GM18951 (cell line): ENCODE data around the gene ZNF32.
"Not testable (repeated sequence)": the region's sequence is repeated elsewhere in the genome, so short reads cannot be mapped to it uniquely, and the experiment has no call there.

ENCODE experiments used
- POLR2A ChIP-seq: IDR thresholded peaks from 4 replicates; pipeline ENCODE4 v1.6.1; 2011; ENCODE audit warnings: mild to moderate bottlenecking; ENCODE audit not compliant: insufficient read length, insufficient read depth; ENCODE audit errors: extremely low read depth
- in situ Hi-C: fragments of 300-500 bp; cut with MboI; formaldehyde crosslinking; loops from one replicate; pipeline ENCODE4 v1.12.0; 2022; ENCODE audit warnings: low sequenced_read_pairs, mixed read lengths, inconsistent platforms; ENCODE audit not compliant: unreplicated experiment

ZNF32 gene

DNA sequence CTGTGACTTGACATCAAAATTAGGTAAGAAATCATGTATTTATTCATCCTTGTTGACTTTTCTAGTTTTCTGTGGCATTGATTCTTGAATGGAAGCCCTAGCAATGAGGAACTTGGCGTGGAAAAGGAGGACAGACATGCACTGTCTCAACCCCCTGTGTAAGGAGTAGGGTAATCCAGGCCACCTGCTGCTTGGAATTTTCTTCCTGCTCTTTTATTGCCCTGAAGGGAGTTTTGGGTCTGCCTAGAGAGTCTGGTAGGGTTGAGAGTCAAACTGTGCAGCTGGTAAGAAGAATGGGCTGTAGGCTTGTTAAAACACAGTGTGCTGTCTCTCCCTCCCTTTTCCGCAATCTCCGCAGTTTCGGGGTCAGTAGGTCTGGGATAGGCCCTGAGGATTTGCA is 19.7 kb downstream of the ZNF32 start:
- in situ Hi-C loops: no loop called here
- no peak for TF ChIP-seq POLR2A

DNA sequence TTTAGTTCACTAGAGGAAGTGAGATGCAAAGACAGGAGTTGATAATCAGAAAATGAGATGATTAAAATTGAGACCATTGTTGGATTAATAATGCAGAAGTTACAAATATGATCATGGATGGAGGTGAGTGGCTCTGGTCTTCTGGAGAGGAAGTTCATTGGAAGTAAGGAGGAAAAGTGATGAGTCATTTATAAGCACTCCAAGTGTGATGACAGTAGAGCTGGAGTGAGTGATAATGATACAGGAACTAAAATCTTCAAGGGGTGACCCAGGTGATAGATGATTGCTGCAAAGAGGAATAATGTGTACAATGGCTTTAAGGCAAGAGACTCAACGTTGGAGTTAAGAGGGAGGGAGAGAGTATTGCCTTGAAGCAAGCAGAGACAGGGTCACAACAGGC is 20.7 kb downstream of the ZNF32 start:
- no peak for TF ChIP-seq POLR2A
- in situ Hi-C loops: no loop called here

DNA sequence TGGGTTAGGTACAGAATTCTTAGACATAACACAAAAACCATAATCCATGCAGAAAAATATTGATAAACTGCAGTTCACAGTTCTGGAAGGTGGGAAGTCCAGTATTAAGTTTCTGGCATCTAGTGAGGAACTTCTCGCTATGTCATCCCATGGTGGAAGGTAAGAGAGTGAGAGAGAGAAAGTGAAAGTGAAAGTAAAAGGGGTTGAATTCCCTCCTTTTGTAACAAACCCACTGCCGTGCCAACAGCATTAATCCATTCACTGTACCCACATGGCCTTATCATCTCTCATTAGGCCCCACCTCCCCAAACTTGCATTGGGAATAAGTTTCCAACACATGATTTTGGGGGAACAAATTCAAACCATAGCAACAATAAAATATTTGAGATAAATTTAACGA is 25.3 kb downstream of the ZNF32 start:
- TF ChIP-seq POLR2A: no peak
- in situ Hi-C loops: no loop called here

DNA sequence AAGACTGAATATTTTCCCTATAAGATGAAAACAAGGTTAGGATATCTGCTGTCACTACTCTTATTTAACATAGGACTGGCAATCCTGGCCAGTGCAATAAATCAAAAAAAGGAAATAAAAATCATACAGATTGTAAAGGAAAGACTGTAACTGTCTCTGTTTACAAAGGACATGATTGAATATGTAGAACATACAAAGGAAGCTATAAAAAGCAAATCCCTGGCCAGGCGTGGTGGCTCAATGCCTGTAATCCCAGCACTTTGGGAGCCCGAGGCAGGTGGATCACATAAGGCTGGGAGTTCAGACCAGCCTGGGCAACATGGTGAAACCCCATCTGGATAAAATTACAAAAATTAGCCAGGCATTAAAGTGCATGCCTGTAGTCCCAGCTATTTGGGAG is 26.6 kb downstream of the ZNF32 start:
- in situ Hi-C loops: no loop called here
- no peak for TF ChIP-seq POLR2A

DNA sequence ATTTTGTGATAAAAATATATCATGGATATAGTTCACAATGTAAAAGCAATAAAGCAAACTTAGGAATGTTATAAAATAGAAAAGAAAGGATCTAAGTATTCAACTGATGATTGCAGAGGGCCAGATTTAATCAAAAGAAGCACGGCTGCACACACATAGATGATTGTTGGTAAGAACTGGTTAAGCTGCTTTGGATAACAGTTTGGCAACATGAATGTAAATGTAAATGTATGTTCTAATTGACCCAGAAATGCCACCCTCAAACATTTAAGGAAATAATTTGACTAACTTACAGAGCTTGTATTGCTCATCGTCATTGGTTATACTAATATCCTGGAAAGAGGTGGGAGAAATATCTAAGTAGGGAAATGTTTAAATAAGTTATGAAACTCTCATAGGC is 29.3 kb downstream of the ZNF32 start:
- in situ Hi-C loops: no loop called here
- TF ChIP-seq POLR2A: no peak

DNA sequence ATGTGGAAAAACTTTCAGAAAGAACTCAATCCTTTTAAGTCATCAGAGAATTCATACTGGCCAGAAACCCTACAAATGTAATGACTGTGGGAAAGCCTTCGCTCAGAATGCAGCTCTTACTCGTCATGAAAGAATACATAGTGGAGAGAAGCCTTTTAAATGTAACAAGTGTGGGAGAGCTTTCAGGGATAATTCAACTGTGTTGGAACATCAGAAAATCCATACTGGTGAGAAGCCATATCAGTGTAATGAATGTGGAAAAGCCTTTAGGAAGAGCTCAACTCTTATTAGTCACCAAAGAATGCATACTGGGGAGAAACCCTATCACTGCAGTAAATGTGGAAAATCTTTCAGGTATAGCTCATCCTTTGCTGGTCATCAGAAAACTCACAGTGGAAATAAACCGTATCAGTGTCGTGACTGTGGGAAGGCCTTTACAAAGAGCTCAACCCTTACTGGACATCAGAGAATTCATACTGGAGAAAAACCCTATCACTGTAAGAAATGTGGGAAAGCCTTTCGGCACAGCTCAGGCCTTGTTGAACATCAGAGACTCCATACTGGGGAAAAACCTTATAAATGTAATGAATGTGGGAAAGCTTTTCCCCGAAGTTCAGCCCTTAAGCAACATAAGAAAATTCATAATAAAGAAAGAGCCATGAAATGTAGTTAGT is 31.8 kb downstream of the ZNF32 start:
- no peak for TF ChIP-seq POLR2A
- in situ Hi-C loops: no loop called here

DNA sequence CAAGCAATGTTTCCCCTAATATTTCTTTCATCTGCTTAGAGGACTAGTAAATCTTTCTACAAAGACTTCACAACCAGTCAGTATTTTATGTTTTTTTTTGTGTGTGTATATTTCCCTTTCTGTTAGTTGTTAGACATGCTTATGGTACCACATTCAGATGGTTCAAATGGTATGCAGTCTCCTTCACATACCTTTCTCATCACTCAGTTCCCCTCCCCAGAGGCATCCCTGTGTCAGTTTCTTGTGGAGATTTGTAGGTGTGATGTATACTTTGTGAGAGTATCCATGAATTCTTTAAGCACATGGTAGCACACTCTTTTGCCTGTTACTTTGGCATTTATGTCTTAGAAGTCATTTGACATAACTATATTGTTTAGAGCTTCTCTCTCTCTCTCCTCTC is 38.0 kb downstream of the ZNF32 start:
- in situ Hi-C loops: no loop called here
- TF ChIP-seq POLR2A: no peak

DNA sequence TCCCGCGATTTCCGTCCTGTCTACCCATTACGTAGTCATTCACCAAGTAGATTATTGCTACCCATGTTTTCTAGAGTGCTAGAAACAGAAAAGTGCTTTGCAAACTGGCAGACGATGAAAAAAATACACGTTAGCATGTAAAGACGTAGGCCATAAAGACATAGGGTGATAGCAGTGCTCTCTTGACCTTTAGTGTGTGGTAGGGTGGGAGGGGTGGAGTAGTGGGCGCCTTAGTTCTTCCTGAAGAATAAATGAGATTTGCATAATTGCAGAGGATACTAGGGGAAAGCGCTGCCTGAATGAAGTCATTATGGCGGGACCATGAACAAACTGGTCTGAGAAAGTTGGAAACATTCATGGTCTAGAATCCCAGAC is 41.5 kb downstream of the ZNF32 start:
- TF ChIP-seq POLR2A: no peak
- in situ Hi-C loops: no loop called here

DNA sequence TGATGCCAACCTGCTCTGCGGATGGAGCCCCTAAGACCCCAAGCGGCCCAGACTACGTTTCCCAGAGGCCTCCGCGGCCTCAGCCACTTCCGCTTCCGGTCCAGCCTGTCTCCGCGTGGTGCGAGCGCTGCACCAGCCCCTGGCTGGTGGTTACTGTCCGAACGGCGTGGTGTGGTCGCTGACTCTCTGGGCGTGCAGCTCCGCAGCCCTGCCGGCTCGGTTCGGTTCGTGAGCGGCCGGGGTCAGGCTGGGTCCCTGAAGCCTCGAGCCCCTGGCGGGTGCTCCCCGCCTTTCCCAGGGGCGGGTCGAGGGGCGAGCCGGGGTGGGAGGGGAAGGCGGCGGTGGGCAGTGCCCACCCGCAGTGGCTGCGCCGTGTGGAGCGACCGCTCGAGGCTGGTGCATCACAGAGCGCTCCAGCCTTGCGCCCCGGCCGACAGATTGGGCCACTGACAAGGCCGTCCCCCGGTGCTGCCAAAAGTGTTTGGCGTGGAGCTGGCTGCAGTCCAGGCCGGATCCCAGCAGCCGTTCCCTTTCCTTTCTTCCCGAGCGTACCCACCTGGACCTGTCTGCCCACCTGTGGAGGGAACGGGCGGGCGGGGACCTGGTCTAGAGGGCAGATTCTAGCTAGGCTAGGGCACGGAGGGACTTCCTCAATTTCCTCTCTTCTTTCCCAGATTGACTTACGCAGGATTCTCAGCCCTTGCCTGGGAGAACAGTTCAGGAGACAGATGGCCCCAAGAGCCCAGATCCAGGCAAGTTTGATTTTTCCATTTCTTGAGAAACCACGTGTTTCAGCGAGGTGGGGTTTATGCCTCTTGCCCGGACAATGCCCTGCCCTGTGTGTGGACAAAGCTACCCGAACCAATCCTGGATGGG is 42.1 kb downstream of the ZNF32 start, which contains the start of gene ZNF485:
TSS of gene ZNF485 (plus strand) at position 116 of the 876 bp plus-strand sequence. CDS start at position 729, 613 bp downstream.
- TF ChIP-seq POLR2A: peak; percentile 84
- in situ Hi-C loops: no loop called here

DNA sequence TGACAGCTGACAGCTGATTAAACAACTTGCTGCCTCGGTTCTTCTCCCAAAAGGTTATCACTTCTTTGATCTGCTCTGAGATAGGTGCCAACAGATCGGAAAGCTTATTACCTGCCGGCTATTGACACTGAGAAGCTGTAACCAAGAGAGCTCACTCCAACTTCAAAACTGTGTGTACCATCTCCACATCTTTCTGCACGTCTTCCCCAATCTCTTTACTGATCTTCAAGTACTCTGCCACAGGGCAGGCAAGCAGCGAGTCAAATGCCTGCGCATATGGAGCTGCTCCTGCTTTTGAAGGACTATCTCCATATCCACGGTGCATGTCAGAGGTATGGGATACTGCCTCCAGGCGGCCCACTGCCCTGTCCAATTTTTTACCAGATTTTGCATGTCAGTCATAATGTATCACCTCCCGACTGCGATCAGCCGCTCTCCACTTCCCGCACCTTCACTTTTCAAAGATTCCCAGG is 42.8 kb downstream of the ZNF32 start:
- in situ Hi-C loops: no loop called here
- no peak for TF ChIP-seq POLR2A

DNA sequence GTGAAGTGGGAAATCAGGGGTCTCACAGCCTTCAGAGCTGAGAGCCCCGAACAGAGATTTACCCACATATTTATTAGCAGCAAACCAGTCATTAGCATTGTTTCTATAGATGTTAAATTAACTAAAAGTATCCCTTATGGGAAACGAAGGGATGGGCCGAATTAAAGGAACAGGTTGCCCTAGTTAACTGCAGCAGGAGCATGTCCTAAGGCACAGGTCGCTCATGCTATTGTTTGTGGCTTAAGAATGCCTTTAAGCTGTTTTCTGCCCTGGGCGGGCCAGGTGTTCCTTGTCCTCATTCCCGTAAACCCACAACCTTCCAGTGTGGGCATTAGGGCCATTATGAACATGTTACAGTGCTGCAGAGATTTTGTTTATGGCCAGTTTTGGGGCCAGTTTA is 47.1 kb downstream of the ZNF32 start:
- in situ Hi-C loops: not testable (repeated sequence)

DNA sequence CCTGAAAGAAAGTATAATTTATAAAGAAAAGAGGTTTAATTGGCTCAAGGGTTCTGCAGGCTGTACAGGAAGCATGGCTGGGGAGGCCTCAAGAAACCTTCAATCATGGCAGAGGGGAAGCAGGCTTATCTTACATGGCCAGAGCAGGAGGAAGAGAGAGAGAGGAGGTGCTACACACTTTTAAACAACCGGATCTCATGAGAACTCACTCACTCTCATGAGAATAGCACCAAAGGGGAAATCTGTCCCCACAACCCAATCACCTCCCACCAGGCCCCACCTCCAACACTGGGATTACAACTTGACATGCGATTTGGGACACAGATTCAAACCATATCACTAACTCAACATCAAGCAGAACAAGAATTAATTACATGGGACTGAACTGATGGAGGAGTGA is 49.3 kb downstream of the ZNF32 start:
- TF ChIP-seq POLR2A: no peak
- in situ Hi-C loops: no loop called here

DNA sequence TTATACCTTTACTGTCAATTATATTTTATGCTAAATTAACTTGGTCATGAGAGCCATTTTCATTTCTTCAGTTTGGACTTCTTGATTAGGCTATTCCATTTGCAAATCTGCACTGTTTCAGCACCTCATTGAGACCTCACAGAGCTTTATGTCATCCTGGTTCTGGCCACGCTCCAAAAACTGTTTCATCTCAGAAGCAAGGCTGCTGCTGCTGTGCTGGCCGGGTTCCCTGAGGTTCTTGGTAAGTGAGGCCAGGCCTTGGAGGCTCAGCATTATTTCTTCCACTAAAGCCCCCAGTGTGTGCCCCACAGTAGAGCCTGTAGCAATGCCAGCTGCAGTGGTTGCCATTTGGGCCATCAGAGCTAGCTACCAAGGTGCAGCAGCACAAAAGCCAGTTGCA is 50.2 kb downstream of the ZNF32 start:
- no peak for TF ChIP-seq POLR2A
- in situ Hi-C loops: no loop called here

DNA sequence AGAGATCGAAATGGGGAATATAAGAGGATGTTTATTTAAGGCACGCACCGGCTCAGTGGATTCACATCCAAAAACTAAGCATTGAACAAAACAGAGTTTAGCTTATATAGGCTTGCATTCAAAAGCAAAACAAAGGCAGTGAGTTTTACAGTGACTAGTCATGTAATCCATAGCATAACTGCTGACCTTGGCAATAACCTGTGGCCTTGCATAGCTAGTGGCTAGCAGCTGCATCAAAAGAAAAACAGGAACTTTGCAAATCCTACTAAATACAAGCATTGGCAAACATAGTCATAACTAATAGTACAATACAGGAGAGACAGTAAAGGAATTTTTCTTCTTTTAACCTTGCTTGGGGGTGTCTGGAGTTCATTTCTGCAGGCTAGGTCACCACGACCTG is 52.1 kb downstream of the ZNF32 start:
- in situ Hi-C loops: no loop called here
- no peak for TF ChIP-seq POLR2A

DNA sequence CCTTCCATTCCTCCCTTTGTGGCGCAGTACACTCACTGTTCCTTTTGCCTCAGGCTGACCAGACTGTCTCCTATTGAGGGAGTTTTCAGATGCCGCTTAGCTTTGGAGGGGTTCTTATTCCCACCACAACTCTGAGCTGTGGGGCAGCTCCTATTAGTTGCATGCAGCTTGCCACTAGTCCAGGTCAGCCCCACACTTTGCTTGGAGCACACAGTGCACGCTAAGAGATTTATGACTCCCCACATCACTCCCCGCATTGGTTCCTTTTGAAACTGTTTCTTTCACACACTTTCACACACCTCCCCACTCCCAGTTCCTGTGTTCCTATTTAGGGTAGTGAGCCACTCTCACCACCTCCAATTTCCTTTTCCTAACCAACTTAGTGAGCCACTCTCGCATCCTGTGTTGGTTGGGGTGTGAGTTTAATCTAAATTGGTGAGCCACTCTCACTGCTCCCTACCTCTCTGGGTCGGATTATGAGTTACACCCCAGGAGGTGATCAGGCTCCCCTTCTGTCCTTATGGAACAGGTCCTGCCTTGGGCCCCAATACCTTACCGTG is 52.9 kb downstream of the ZNF32 start:
- no peak for TF ChIP-seq POLR2A
- in situ Hi-C loops: no loop called here
